Smooth muscle cell (in vitro differentiated cells): ENCODE measurements around the gene RAB20. TPM values are rescaled to one million over a fixed set of nuclear protein-coding genes. Genes with fewer than 3 reads are reported as not detected.

Experiments used
- DNase-seq: peaks from one replicate; lab custom pipeline; 2025; ENCODE audit not compliant: unreplicated experiment; lab: John Stamatoyannopoulos, UW
- H2AFZ ChIP-seq: fragments of 200-600 bp; sonication (generic); 2 replicates; pipeline ENCODE4 v1.6.0; 2016; ENCODE audit warnings: antibody characterized with exemption, low read depth, mild to moderate bottlenecking
- H3F3A ChIP-seq: fragments of 200-600 bp; sonication (generic); 2 replicates; pipeline ENCODE4 v1.6.0; 2017; ENCODE audit warnings: antibody characterized with exemption, low read depth
- H3K27ac ChIP-seq: fragments of 200-600 bp; sonication (generic); 2 replicates; pipeline ENCODE4 v1.5.1; 2016; ENCODE audit warnings: low read depth, mild to moderate bottlenecking
- H3K27me3 ChIP-seq: fragments of 200-600 bp; sonication (generic); 2 replicates; pipeline ENCODE4 v1.6.1; 2016; ENCODE audit warnings: low read depth, mild to moderate bottlenecking
- H3K36me3 ChIP-seq: fragments of 200-600 bp; sonication (generic); 2 replicates; pipeline ENCODE4 v1.5.1; 2016; ENCODE audit warnings: low read depth
- H3K4me1 ChIP-seq: fragments of 200-600 bp; sonication (generic); 2 replicates; pipeline ENCODE4 v1.5.1; 2016; ENCODE audit warnings: low read depth
- H3K4me2 ChIP-seq: fragments of 200-600 bp; sonication (generic); 2 replicates; pipeline ENCODE4 v1.6.0; 2016; ENCODE audit warnings: mild to moderate bottlenecking
- H3K4me3 ChIP-seq: fragments of 200-600 bp; sonication (generic); 2 replicates; pipeline ENCODE4 v1.5.1; 2016; ENCODE audit warnings: mild to moderate bottlenecking
- H3K79me2 ChIP-seq: fragments of 200-600 bp; sonication (generic); 2 replicates; pipeline ENCODE4 v1.6.0; 2016; ENCODE audit warnings: low read depth, mild to moderate bottlenecking
- H3K9ac ChIP-seq: fragments of 200-600 bp; sonication (generic); 2 replicates; pipeline ENCODE4 v1.6.0; 2016; ENCODE audit warnings: low read depth
- H3K9me3 ChIP-seq: fragments of 200-600 bp; sonication (generic); replicated peaks from 2 replicates; pipeline ENCODE4 v1.5.1; 2016; ENCODE audit warnings: low read depth
- H4K20me1 ChIP-seq: fragments of 200-600 bp; sonication (generic); 2 replicates; pipeline ENCODE4 v1.6.0; 2016; ENCODE audit warnings: low read depth
- CTCF ChIP-seq: fragments of 200-600 bp; sonication (generic); IDR thresholded peaks from 2 replicates; pipeline ENCODE4 v1.5.1; 2017; ENCODE audit warnings: borderline replicate concordance, mild to moderate bottlenecking, antibody characterized with exemption; ENCODE audit not compliant: insufficient read depth, poor library complexity, severe bottlenecking
- WGBS: methylation state at CpG from one replicate; pipeline ENCODE4 v1.1.7; 2016; ENCODE audit warnings: low lambda C conversion rate; 5-methylcytosine and 5-hydroxymethylcytosine counted together
- polyA plus RNA-seq: library from polyadenylated mRNA; unstranded; fragments of >200 nt; fragmentation: Nextera tagmentation; extraction: Ambion mirVana; gene quantifications from 2 replicates; pipeline ENCODE4 v1.2.1, GENCODE V29; 2016
- total RNA-seq: library from RNA; depleted of rRNA; stranded (reverse); fragments of >200 nt; gene quantifications from 2 replicates; pipeline ENCODE4 v1.2.3, GENCODE V29; 2014

Gene RAB20
- total and polyA plus RNA-seq, 2 experiments from 2014 or later = 12.9 to 18.0 TPM

GRCh38 chr13:110555601-110556223 lies 5.8 kb downstream of the RAB20 start:
- Histone ChIP-seq H4K20me1 (peaks cover 55% of the 10 kb centered on the region), H3F3A (peaks cover 5% of the 10 kb centered on the region), H3K9ac (no peak overlapping the region), H3K27me3 (no peaks in the 10 kb centered on the region), H3K4me3 (no peak overlapping the region), H3K79me2 (peaks cover 82% of the 10 kb centered on the region), H3K4me1 (peaks cover 9% of the 10 kb centered on the region), H3K9me3 (no peaks in the 10 kb centered on the region), H3K36me3 (no peaks in the 10 kb centered on the region), H2AFZ (no peak overlapping the region), H3K27ac (no peak overlapping the region), H3K4me2 (no peak overlapping the region)
- DNase-seq = no peak
- no peak for TF ChIP-seq CTCF
- 96% methylated on average over 16 of the region's 16 CpGs for WGBS

- H3K9me3 ChIP-seq = no peaks in the 10 kb centered on the region
- peaks cover 85% of the 10 kb centered on the region for H3K79me2 ChIP-seq
- no peaks in the 10 kb centered on the region for H3K27me3 ChIP-seq
- no peak overlapping the region for H3K4me3 ChIP-seq
- no peak overlapping the region for H3K9ac ChIP-seq
- peaks cover 49% of the 10 kb centered on the region for H4K20me1 ChIP-seq
- H3F3A ChIP-seq = peaks cover 3% of the 10 kb centered on the region
- H2AFZ ChIP-seq = no peak overlapping the region
- no peak for DNase-seq
- no peak for TF ChIP-seq CTCF
- H3K27ac ChIP-seq = no peak overlapping the region
- H3K4me2 ChIP-seq = no peak overlapping the region
- 94% methylated on average over 16 of the region's 16 CpGs for WGBS
- no peaks in the 10 kb centered on the region for H3K36me3 ChIP-seq
- H3K4me1 ChIP-seq = peaks cover 2% of the 10 kb centered on the region
Observed at GRCh38 chr13:110554946-110555345, 6.6 kb downstream of the RAB20 start.

- no peak overlapping the region for H3K4me3 ChIP-seq
- H3K4me1 ChIP-seq = no peaks in the 10 kb centered on the region
- no peaks in the 10 kb centered on the region for H3F3A ChIP-seq
- WGBS = 81% methylated on average over 8 of the region's 8 CpGs
- H4K20me1 ChIP-seq = peaks cover 44% of the 10 kb centered on the region
- peaks cover 83% of the 10 kb centered on the region for H3K79me2 ChIP-seq
- no peak overlapping the region for H3K27ac ChIP-seq
- H3K9me3 ChIP-seq = no peaks in the 10 kb centered on the region
- TF ChIP-seq CTCF = no peak
- H3K4me2 ChIP-seq = no peak overlapping the region
- DNase-seq = no peak
- no peak overlapping the region for H2AFZ ChIP-seq
- H3K9ac ChIP-seq = no peak overlapping the region
- H3K36me3 ChIP-seq = no peaks in the 10 kb centered on the region
- H3K27me3 ChIP-seq = no peaks in the 10 kb centered on the region
Observed at GRCh38 chr13:110554227-110554836, 7.2 kb downstream of the RAB20 start.

- no peak overlapping the region for H3K9ac ChIP-seq
- H3K27ac ChIP-seq = peak overlapping the region; percentile 4
- DNase-seq = no peak
- no peak overlapping the region for H3K4me2 ChIP-seq
- no peaks in the 10 kb centered on the region for H3K36me3 ChIP-seq
- TF ChIP-seq CTCF = no peak
- no peaks in the 10 kb centered on the region for H3F3A ChIP-seq
- no peaks in the 10 kb centered on the region for H3K9me3 ChIP-seq
- H4K20me1 ChIP-seq = peaks cover 44% of the 10 kb centered on the region
- no peaks in the 10 kb centered on the region for H3K27me3 ChIP-seq
- no peak overlapping the region for H2AFZ ChIP-seq
- peaks cover 77% of the 10 kb centered on the region for H3K79me2 ChIP-seq
- H3K4me1 ChIP-seq = no peaks in the 10 kb centered on the region
- 76% methylated on average over 4 of the region's 4 CpGs for WGBS
- H3K4me3 ChIP-seq = no peak overlapping the region
Observed at GRCh38 chr13:110553417-110553816, 8.1 kb downstream of the RAB20 start.
